Naive thymus-derived CD4-positive, alpha-beta T cell (primary cell): ENCODE results near the gene CCDC6. TPM values are rescaled to one million over a fixed set of nuclear protein-coding genes. Genes with fewer than 3 reads are reported as not detected.

Source experiments
- ATAC-seq: fragments of 150-1000 bp; cut with Tn5 transposase; 2 replicates; pipeline ENCODE4 v1.10.0; 2021; ENCODE audit warnings: mild to moderate bottlenecking, moderate library complexity
- CTCF ChIA-PET: fragments of 350-600 bp; sonication (Branson Sonifier 250); formaldehyde crosslinking; loops from one replicate; lab custom pipeline; 2021; ENCODE audit warnings: antibody characterized with exemption; lab: Charles Lee
- POLR2A ChIA-PET: fragments of 350-600 bp; sonication (Branson Sonifier 250); formaldehyde crosslinking; loops from one replicate; lab custom pipeline; 2021; ENCODE audit warnings: antibody characterized with exemption, inconsistent platforms; lab: Charles Lee
- DNase-seq, 9 donors: peaks; one replicate each; pipeline versions ENCODE4 v3.0.0 to v3.0.0-alpha.2; 2020 to 2022; ENCODE audit warnings: mixed read lengths in 1 of 9
- H3K27ac ChIP-seq: one replicate; pipeline ENCODE4 v1.7.0; 2013; ENCODE audit warnings: mild to moderate bottlenecking, low read depth, low read length, moderate library complexity
- H3K27me3 ChIP-seq, 2 donors: one replicate each; pipeline ENCODE4 v1.7.0; 2013; ENCODE audit warnings: low read length in 2 of 2, mild to moderate bottlenecking in 2 of 2, moderate library complexity in 2 of 2; ENCODE audit not compliant: control insufficient read depth in 2 of 2, insufficient read depth in 2 of 2
- H3K36me3 ChIP-seq, 3 experiments: 1 replicate in 2 of 3; 2 replicates in 1 of 3; pipeline ENCODE4 v1.7.0; 2013; ENCODE audit warnings: low read length in 3 of 3, mild to moderate bottlenecking in 3 of 3, moderate library complexity in 1 of 3; ENCODE audit not compliant: insufficient read depth in 3 of 3, control insufficient read depth in 2 of 3
- H3K4me1 ChIP-seq, 2 donors: one replicate each; pipeline ENCODE4 v1.7.0; 2013; ENCODE audit warnings: low read length in 2 of 2, mild to moderate bottlenecking in 2 of 2, moderate library complexity in 1 of 2; ENCODE audit not compliant: control insufficient read depth in 2 of 2, insufficient read depth in 2 of 2
- H3K4me3 ChIP-seq: 2 replicates; pipeline ENCODE4 v1.7.0; 2013; ENCODE audit warnings: mild to moderate bottlenecking, low read length
- H3K9me3 ChIP-seq, 3 experiments: 1 replicate in 2 of 3; 2 replicates in 1 of 3; pipeline ENCODE4 v1.7.0; 2013; ENCODE audit warnings: low read length in 3 of 3; ENCODE audit not compliant: control insufficient read depth in 2 of 3
- H3K27ac Mint-ChIP-seq, 9 donors: one replicate each; pipeline ENCODE4 v1.8.0; 2020 to 2022; ENCODE audit warnings: mixed read lengths in 9 of 9, mild to moderate bottlenecking in 8 of 9, moderate library complexity in 5 of 9, inconsistent platforms in 2 of 9
- H3K27me3 Mint-ChIP-seq, 5 donors: one replicate each; pipeline ENCODE4 v1.8.0; 2021 to 2022; ENCODE audit warnings: mixed read lengths in 5 of 5, mild to moderate bottlenecking in 1 of 5
- H3K36me3 Mint-ChIP-seq, 5 donors: one replicate each; pipeline ENCODE4 v1.8.0; 2020 to 2022; ENCODE audit warnings: mixed read lengths in 5 of 5, mild to moderate bottlenecking in 3 of 5, inconsistent platforms in 1 of 5
- H3K4me1 Mint-ChIP-seq, 7 donors: one replicate each; pipeline ENCODE4 v1.8.0; 2020 to 2022; ENCODE audit warnings: mixed read lengths in 7 of 7, mild to moderate bottlenecking in 3 of 7, inconsistent platforms in 1 of 7
- H3K4me3 Mint-ChIP-seq, 10 donors: one replicate each; pipeline ENCODE4 v1.8.0; 2020 to 2022; ENCODE audit warnings: mild to moderate bottlenecking in 10 of 10, mixed read lengths in 10 of 10, moderate library complexity in 6 of 10, inconsistent platforms in 2 of 10
- H3K9me3 Mint-ChIP-seq, 11 donors: one replicate each; pipeline ENCODE4 v1.8.0; 2020 to 2022; ENCODE audit warnings: mixed read lengths in 11 of 11, mild to moderate bottlenecking in 4 of 11, inconsistent platforms in 1 of 11, moderate library complexity in 1 of 11
- intact Hi-C, 2 donors: fragments of 100-400 bp; cut with micrococcal nuclease; formaldehyde crosslinking; loops; one replicate each; pipeline ENCODE4 v1.15.1; 2023
- polyA plus RNA-seq, 2 donors: library from polyadenylated mRNA; unstranded; fragments of 300-500 nt; fragmentation: Illumina TruSeq; gene quantifications; one replicate each; pipeline ENCODE4 v1.2.3, GENCODE V29; 2021
- total RNA-seq, 6 experiments: library from RNA in 5 of 6; stranded (reverse) in 5 of 6; gene quantifications; 1 replicate in 5 of 6; 2 replicates in 1 of 6; pipeline ENCODE4 v1.2.3 and lab custom pipeline; 2021 to 2026

CCDC6 gene
- total and polyA plus RNA-seq, 7 experiments from 2014 or later: 4.2 to 34.3 (median 21.0) TPM

DNA sequence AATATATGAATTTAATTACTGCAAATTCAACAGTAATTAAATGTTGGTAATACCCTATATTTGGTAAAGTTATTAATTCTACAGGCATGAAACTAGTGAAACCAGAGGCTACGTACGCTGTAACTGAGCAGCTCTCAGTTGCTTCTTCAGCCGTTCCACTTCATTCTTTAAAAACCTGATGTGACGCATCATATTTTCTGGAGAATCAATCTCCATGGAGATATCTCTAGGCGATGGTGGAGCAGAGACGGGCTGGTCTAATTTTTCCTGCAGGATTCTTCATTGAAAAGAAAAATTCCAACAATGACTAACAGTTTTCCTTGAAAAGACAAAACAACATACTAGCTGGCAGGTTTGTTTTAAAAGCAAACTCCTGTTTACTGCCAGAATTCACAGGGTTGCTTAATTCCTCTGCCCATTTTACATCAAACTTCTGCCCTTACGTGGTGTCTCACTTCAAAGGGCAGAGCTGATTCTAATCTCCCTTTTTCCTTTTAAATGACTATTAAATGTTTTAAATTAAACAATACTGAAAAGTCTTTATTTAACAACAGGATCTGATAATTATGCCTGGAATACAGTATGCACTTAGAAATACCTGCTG is 93.7 kb downstream of the CCDC6 start:
- Histone ChIP-seq H3K4me1 (no peaks in the 10 kb centered on the region), H3K36me3 (peaks cover 10 to 55% (median 18%) of the 10 kb centered on the region in 3 experiments), H3K27ac (no peak overlapping the region), H3K4me3 (no peak overlapping the region), H3K27me3 (no peaks in the 10 kb centered on the region), H3K9me3 (no peaks in the 10 kb centered on the region)
- Mint-ChIP-seq H3K27ac (no peak overlapping the region), H3K4me1 (peaks cover 0 to 6% (median under 1%) of the 10 kb centered on the region in 7 donors), H3K4me3 (no peak overlapping the region), H3K36me3 (peaks cover 11 to 56% (median 35%) of the 10 kb centered on the region in 5 donors), H3K9me3 (no peaks in the 10 kb centered on the region), H3K27me3 (no peaks in the 10 kb centered on the region)
- intact Hi-C loops: loop anchor here in 1 of 2 donors (2.0 kb wide), 1 partner anchor 16 kb away; no protein-coding TSS in a partner anchor
- ChIA-PET POLR2A (no interaction called here), CTCF (no interaction called here)
- ATAC-seq (no peak), DNase-seq (no peak)

DNA sequence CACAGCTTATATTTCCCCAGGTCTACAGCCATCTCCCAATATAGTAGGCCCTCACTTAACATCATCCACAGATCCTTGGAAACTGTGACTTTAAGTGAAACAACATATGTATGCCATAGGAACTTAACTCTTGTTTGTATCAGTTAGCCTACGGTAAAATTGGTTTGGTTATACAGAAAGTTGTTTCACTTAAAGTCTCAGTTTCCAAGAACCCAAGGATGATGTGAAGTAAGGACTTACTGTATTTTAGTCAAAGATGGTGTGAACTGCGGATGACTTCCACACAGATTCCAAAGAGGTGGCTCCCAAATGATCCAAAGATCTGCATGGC is 96.7 kb downstream of the CCDC6 start:
- H3K36me3 ChIP-seq: peaks cover 8 to 79% (median 28%) of the 10 kb centered on the region in 3 experiments
- no peak overlapping the region for H3K27ac ChIP-seq
- intact Hi-C loops: loop anchor here (1.0 to 10.0 kb wide), 7 partner anchors 97 to 1025 kb away; partner anchors contain the start of genes CCDC6 (in 2 of the 2) and SLC16A9 (in 1 of the 2)
- no peaks in the 10 kb centered on the region for H3K9me3 Mint-ChIP-seq
- peak overlapping the region in 2 of 9 donors; percentile 12 to 47 for H3K27ac Mint-ChIP-seq
- peaks cover 14 to 70% (median 45%) of the 10 kb centered on the region in 5 donors for H3K36me3 Mint-ChIP-seq
- CTCF ChIA-PET: interaction anchor here (0.6 kb wide), 1 partner anchor 126 kb away, joined by 3 read pairs; no protein-coding TSS in a partner anchor
- H3K4me1 Mint-ChIP-seq: peaks cover 0 to 6% (median 0%) of the 10 kb centered on the region in 7 donors
- no peaks in the 10 kb centered on the region for H3K27me3 Mint-ChIP-seq
- ATAC-seq: no peak
- no peak for DNase-seq
- no peak overlapping the region for H3K4me3 ChIP-seq
- H3K4me1 ChIP-seq: no peaks in the 10 kb centered on the region
- POLR2A ChIA-PET: no interaction called here
- H3K9me3 ChIP-seq: no peaks in the 10 kb centered on the region
- no peak overlapping the region for H3K4me3 Mint-ChIP-seq
- H3K27me3 ChIP-seq: no peaks in the 10 kb centered on the region

DNA sequence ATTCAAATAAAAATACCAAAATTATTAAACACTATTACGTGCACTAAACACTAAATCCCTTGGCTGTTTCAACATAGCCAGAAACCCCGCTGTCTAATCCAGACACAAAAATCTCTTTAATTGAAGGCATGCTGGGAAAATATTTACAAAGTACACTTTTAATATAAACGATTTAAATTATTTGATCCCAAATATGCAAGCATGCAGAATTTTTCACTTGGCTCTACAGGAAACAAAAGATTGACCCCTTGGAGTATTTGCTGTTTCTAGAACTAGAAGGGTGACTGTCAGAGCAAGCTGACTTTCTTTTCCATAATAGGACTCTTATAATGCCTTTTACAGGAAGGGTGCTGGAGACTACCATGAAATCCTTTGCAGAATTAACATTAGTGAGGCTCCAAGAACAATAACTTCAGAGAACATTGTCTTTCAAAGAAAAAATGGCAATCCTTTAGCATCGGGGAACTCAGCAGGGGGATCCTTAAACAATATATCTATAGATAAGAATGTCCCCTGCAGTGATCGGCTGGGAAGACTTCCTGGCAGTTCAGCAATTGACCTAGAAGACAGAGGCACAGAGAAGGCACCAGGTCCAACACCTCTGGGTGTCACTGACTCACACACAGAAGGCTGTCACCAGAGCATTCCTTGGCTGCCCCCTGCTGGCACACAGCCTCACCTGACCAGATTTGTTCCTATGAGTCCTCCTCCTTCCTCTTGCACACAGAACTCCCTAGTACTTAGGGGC is 97.3 kb downstream of the CCDC6 start:
- Mint-ChIP-seq H3K4me1 (peaks cover 0 to 5% (median 0%) of the 10 kb centered on the region in 7 donors), H3K9me3 (no peaks in the 10 kb centered on the region), H3K36me3 (peaks cover 17 to 70% (median 49%) of the 10 kb centered on the region in 5 donors), H3K27me3 (no peaks in the 10 kb centered on the region), H3K4me3 (no peak overlapping the region), H3K27ac (peak overlapping the region in 2 of 9 donors; percentile 12 to 47)
- Histone ChIP-seq H3K27ac (no peak overlapping the region), H3K4me1 (no peaks in the 10 kb centered on the region), H3K27me3 (no peaks in the 10 kb centered on the region), H3K9me3 (no peaks in the 10 kb centered on the region), H3K4me3 (no peak overlapping the region), H3K36me3 (peaks cover 8 to 80% (median 33%) of the 10 kb centered on the region in 3 experiments)
- ATAC-seq: peak; percentile 87
- CTCF ChIA-PET: interaction anchor here (0.7 kb wide), 1 partner anchor 9 kb away, joined by 3 read pairs; no protein-coding TSS in a partner anchor
- peak in 8 of 9 donors; percentile 14 to 66 (median 21) for DNase-seq
- intact Hi-C loops: loop anchor here (1.0 to 10.0 kb wide), 7 partner anchors 98 to 1024 kb away; partner anchors contain the start of genes CCDC6 (in 2 of the 2) and SLC16A9 (in 1 of the 2)
- POLR2A ChIA-PET: no interaction called here

DNA sequence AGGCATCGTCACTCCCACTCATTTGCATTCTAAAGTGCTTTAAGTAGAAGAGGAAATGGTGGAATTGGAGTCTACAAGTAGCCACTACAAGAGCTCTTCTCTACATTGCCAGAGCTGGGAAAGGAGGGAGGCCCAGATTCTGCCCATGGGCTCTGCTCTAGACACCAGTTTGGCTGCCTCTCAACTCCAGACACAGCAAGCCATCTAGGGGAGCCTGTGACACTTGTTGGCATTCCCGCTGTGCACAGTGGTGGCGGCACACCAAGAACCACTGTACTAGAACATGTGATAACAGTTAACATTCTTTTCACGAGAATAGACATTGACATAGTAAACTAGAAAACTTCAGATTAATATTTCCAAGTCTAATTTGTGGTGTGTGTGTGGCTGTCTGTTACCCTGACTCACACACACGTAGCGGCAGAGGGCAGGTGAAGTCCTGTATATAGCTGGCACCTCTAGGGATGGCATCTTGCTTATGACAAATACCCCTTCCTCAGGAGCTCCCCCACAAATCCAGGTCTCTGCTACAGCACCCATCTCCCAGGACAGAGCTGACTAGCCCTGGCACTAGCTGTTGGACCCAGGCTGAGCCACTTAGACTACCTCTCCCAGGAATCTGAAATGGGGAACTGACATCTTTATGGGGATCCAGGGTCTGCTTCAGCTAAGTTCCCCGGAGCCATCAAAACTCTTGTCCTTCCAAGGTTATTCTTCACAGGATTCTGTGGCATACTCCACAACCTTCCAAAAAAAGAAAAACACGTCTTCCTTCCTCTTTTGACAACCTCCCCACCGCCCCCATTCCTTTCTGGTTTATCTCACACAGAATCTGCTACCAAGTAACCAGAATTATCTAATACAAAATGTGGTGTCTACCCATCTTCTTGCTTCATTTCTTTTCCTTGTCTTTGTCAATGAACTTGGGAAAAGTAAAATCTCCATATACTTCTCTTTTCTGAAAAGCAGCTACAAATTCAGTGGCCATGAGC is 98.4 kb downstream of the CCDC6 start:
- no peaks in the 10 kb centered on the region for H3K27me3 ChIP-seq
- Mint-ChIP-seq H3K4me3 (no peak overlapping the region), H3K9me3 (no peaks in the 10 kb centered on the region), H3K27ac (peak overlapping the region in 1 of 9 donors; percentile 17), H3K27me3 (no peaks in the 10 kb centered on the region), H3K4me1 (peaks cover 0 to 5% (median 0%) of the 10 kb centered on the region in 7 donors), H3K36me3 (peaks cover 20 to 70% (median 50%) of the 10 kb centered on the region in 5 donors)
- CTCF ChIA-PET: interaction anchor here (0.6 to 1.4 kb wide), 3 partner anchors 8 to 1506 kb away, joined by 3 to 4 read pairs (median 3); no protein-coding TSS in a partner anchor
- H3K36me3 ChIP-seq: peaks cover 8 to 88% (median 33%) of the 10 kb centered on the region in 3 experiments
- no peaks in the 10 kb centered on the region for H3K9me3 ChIP-seq
- H3K4me3 ChIP-seq: no peak overlapping the region
- intact Hi-C loops: loop anchor here (2.0 to 10.0 kb wide), 6 partner anchors 99 to 1023 kb away; partner anchors contain the start of genes CCDC6 (in 2 of the 2) and SLC16A9 (in 1 of the 2)
- no peak overlapping the region for H3K27ac ChIP-seq
- H3K4me1 ChIP-seq: no peaks in the 10 kb centered on the region
- POLR2A ChIA-PET: no interaction called here
- DNase-seq (no peak), ATAC-seq (no peak)

DNA sequence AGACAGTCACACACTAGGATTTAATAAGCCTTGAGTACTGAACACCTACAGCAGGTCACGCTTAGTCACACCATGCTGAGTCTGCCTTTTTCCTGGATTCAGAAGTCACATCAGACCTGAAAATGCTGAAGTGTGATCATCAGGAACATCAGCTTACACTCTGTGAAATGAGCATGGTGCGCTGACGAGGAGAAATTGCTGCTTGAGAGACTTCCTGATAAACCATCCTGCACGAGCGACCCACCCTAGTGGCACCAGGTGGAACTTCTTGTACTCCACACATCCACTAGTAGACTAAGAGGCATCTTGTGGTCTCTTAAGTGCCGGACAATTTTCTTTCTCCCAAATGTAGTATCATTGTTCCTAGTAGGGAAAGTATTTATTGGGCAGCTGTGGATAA is 101.3 kb downstream of the CCDC6 start:
- no peak overlapping the region for H3K4me3 ChIP-seq
- no peak overlapping the region for H3K4me3 Mint-ChIP-seq
- H3K36me3 ChIP-seq: peaks cover 8 to 74% (median 29%) of the 10 kb centered on the region in 3 experiments
- H3K36me3 Mint-ChIP-seq: peaks cover 12 to 75% (median 55%) of the 10 kb centered on the region in 5 donors
- no peak overlapping the region for H3K27ac Mint-ChIP-seq
- H3K9me3 ChIP-seq: no peaks in the 10 kb centered on the region
- no peak overlapping the region for H3K27ac ChIP-seq
- no peaks in the 10 kb centered on the region for H3K27me3 ChIP-seq
- intact Hi-C loops: loop anchor here (5.0 to 10.0 kb wide), 5 partner anchors 98 to 1020 kb away; partner anchors contain the start of genes CCDC6 (in 1 of the 2) and SLC16A9 (in 1 of the 2)
- H3K9me3 Mint-ChIP-seq: no peaks in the 10 kb centered on the region
- DNase-seq (no peak), ATAC-seq (peak; percentile 46)
- ChIA-PET POLR2A (no interaction called here), CTCF (interaction anchor here (1.0 kb wide), 1 partner anchor 11 kb away, joined by 5 read pairs; no protein-coding TSS in a partner anchor)
- H3K4me1 Mint-ChIP-seq: peaks cover 0 to 5% (median 0%) of the 10 kb centered on the region in 7 donors
- H3K27me3 Mint-ChIP-seq: no peaks in the 10 kb centered on the region
- H3K4me1 ChIP-seq: no peaks in the 10 kb centered on the region
